HL-60 (cell line): ENCODE data around the gene DNAH2.

Experiments
- DNase-seq, 2 experiments: peaks; one replicate each; pipeline ENCODE4 v3.0.0-alpha.2; 2010 to 2020; ENCODE audit warnings: low read depth in 1 of 2, low spot score in 1 of 2
- H3K27ac ChIP-seq: fragments of 250-450 bp; sonication (Bioruptor Pico); replicated peaks from 2 replicates; pipeline ENCODE4 v1.5.1; 2020; ENCODE audit warnings: mild to moderate bottlenecking, moderate library complexity
- H3K27me3 ChIP-seq: fragments of 250-450 bp; sonication (Bioruptor Pico); 2 replicates; pipeline ENCODE4 v1.5.1; 2021; ENCODE audit warnings: mild to moderate bottlenecking, moderate library complexity; ENCODE audit not compliant: insufficient read depth, poor library complexity, severe bottlenecking
- H3K4me3 ChIP-seq: replicated peaks from 2 replicates; pipeline ENCODE4 v1.5.1; 2011; ENCODE audit warnings: mild to moderate bottlenecking, control low read depth, low read length; ENCODE audit not compliant: insufficient read depth
- GABPA ChIP-seq: IDR thresholded peaks from 2 replicates; pipeline ENCODE4 v1.6.1; 2012; ENCODE audit warnings: low read depth
- POLR2AphosphoS5 ChIP-seq: IDR thresholded peaks from 2 replicates; pipeline ENCODE4 v1.6.1; 2012; ENCODE audit warnings: low read depth
- SPI1 ChIP-seq: IDR thresholded peaks from 2 replicates; pipeline ENCODE4 v1.6.1; 2012; ENCODE audit warnings: low read depth, mild to moderate bottlenecking, borderline replicate concordance
- TF ChIP-seq, protein P1 (sequence below): IDR thresholded peaks from one replicate; pipeline ENCODE4 v1.5.1; 2011; ENCODE audit warnings: low read length, control low read depth, inconsistent platforms; ENCODE audit not compliant: insufficient read depth
- TF ChIP-seq, protein P2 (sequence below): IDR thresholded peaks from 2 replicates; pipeline ENCODE4 v1.6.1; 2012; ENCODE audit warnings: low read depth; ENCODE audit not compliant: insufficient replicate concordance

The DNAH2 gene

DNA sequence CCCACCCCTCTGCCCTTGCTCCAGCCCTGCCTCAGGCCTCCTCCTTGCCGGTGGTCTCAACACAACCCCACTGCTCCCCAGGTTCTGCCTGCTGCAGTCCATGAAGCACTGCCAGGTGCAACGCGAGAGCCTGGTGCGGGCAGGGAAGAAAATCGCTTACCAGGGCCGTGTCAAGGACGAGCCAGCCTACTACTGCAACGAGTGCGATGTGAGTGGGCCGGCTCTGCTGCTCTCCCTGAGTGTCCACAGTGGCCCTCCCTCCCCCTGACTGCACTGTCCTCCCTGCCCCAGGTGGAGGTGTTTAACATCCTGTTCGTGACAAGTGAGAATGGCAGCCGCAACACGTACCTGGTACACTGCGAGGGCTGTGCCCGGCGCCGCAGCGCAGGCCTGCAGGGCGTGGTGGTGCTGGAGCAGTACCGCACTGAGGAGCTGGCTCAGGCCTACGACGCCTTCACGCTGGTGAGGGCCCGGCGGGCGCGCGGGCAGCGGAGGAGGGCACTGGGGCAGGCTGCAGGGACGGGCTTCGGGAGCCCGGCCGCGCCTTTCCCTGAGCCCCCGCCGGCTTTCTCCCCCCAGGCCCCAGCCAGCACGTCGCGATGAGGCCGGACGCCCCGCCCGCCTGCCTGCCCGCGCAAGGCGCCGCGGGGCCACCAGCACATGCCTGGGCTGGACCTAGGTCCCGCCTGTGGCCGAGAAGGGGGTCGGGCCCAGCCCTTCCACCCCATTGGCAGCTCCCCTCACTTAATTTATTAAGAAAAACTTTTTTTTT lies 135.6 kb downstream of the DNAH2 start:
- H3K27me3 ChIP-seq: no peaks in the 10 kb centered on the region
- H3K4me3 ChIP-seq: no peak overlapping the region
- no peak for DNase-seq
- TF ChIP-seq SPI1: no peak
- TF ChIP-seq, protein P1, sequence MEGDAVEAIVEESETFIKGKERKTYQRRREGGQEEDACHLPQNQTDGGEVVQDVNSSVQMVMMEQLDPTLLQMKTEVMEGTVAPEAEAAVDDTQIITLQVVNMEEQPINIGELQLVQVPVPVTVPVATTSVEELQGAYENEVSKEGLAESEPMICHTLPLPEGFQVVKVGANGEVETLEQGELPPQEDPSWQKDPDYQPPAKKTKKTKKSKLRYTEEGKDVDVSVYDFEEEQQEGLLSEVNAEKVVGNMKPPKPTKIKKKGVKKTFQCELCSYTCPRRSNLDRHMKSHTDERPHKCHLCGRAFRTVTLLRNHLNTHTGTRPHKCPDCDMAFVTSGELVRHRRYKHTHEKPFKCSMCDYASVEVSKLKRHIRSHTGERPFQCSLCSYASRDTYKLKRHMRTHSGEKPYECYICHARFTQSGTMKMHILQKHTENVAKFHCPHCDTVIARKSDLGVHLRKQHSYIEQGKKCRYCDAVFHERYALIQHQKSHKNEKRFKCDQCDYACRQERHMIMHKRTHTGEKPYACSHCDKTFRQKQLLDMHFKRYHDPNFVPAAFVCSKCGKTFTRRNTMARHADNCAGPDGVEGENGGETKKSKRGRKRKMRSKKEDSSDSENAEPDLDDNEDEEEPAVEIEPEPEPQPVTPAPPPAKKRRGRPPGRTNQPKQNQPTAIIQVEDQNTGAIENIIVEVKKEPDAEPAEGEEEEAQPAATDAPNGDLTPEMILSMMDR: no peak
- TF ChIP-seq POLR2AphosphoS5: no peak
- no peak for TF ChIP-seq GABPA
- TF ChIP-seq, protein P2, sequence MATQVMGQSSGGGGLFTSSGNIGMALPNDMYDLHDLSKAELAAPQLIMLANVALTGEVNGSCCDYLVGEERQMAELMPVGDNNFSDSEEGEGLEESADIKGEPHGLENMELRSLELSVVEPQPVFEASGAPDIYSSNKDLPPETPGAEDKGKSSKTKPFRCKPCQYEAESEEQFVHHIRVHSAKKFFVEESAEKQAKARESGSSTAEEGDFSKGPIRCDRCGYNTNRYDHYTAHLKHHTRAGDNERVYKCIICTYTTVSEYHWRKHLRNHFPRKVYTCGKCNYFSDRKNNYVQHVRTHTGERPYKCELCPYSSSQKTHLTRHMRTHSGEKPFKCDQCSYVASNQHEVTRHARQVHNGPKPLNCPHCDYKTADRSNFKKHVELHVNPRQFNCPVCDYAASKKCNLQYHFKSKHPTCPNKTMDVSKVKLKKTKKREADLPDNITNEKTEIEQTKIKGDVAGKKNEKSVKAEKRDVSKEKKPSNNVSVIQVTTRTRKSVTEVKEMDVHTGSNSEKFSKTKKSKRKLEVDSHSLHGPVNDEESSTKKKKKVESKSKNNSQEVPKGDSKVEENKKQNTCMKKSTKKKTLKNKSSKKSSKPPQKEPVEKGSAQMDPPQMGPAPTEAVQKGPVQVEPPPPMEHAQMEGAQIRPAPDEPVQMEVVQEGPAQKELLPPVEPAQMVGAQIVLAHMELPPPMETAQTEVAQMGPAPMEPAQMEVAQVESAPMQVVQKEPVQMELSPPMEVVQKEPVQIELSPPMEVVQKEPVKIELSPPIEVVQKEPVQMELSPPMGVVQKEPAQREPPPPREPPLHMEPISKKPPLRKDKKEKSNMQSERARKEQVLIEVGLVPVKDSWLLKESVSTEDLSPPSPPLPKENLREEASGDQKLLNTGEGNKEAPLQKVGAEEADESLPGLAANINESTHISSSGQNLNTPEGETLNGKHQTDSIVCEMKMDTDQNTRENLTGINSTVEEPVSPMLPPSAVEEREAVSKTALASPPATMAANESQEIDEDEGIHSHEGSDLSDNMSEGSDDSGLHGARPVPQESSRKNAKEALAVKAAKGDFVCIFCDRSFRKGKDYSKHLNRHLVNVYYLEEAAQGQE: no peak
- H3K27ac ChIP-seq: no peak overlapping the region

DNA sequence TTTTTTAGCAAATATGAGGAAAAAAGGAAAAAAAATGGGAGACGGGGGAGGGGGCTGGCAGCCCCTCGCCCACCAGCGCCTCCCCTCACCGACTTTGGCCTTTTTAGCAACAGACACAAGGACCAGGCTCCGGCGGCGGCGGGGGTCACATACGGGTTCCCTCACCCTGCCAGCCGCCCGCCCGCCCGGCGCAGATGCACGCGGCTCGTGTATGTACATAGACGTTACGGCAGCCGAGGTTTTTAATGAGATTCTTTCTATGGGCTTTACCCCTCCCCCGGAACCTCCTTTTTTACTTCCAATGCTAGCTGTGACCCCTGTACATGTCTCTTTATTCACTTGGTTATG lies 136.1 kb downstream of the DNAH2 start:
- TF ChIP-seq GABPA: no peak
- TF ChIP-seq, protein P1: no peak
- no peak for TF ChIP-seq SPI1
- TF ChIP-seq, protein P2: no peak
- TF ChIP-seq POLR2AphosphoS5: no peak
- H3K27me3 ChIP-seq: no peaks in the 10 kb centered on the region
- H3K27ac ChIP-seq: no peak overlapping the region
- no peak overlapping the region for H3K4me3 ChIP-seq
- no peak for DNase-seq

DNA sequence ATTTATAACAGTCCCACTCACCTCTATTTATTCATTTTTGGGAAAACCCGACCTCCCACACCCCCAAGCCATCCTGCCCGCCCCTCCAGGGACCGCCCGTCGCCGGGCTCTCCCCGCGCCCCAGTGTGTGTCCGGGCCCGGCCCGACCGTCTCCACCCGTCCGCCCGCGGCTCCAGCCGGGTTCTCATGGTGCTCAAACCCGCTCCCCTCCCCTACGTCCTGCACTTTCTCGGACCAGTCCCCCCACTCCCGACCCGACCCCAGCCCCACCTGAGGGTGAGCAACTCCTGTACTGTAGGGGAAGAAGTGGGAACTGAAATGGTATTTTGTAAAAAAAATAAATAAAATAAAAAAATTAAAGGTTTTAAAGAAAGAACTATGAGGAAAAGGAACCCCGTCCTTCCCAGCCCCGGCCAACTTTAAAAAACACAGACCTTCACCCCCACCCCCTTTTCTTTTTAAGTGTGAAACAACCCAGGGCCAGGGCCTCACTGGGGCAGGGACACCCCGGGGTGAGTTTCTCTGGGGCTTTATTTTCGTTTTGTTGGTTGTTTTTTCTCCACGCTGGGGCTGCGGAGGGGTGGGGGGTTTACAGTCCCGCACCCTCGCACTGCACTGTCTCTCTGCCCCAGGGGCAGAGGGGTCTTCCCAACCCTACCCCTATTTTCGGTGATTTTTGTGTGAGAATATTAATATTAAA lies 136.7 kb downstream of the DNAH2 start:
- no peak overlapping the region for H3K4me3 ChIP-seq
- no peak overlapping the region for H3K27ac ChIP-seq
- DNase-seq: no peak

More for the DNA sequence above, 136.7 kb downstream of the DNAH2 start:
- no peaks in the 10 kb centered on the region for H3K27me3 ChIP-seq
- TF ChIP-seq, protein P2: no peak
- no peak for TF ChIP-seq SPI1
- TF ChIP-seq POLR2AphosphoS5: no peak
- TF ChIP-seq GABPA: no peak
- TF ChIP-seq, protein P1: no peak
